HG02970 (cell line): ENCODE results near the gene FLOT2.
"Not testable (repeated sequence)": the region's sequence is repeated elsewhere in the genome, so short reads cannot be mapped to it uniquely, and the experiment has no call there.

Source experiments
- ATAC-seq: cut with Tn5 transposase; IDR thresholded peaks from one replicate; pipeline ENCODE4 v1.9.1; 2021; ENCODE audit warnings: mild to moderate bottlenecking, moderate library complexity, moderate number of reproducible peaks; ENCODE audit not compliant: unreplicated experiment, low FRiP score

The FLOT2 gene

GRCh38 chr17:28853295-28853694 lies 44.2 kb downstream of the FLOT2 start:
- no peak for ATAC-seq

DNA sequence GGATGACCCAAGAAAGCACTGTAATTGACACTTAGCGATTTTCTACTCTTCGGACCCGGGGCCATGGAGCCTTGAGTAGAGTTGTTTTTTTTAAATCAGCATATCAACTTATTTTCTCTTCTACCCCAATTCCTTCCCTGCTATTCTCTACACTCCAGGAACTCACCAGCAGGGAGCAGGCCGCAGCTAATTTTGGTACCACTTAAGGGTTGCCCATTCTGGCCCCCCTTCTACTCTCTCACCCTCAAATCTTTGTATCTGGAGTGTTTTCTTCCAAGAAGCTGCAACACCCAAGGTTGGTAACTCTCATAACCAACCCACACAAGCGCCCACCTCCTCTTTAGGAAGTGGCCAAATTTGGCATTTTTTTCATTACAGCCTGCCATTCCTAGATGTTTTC lies 48.3 kb downstream of the FLOT2 start:
- ATAC-seq = no peak

GRCh38 chr17:28848667-28849066 lies 48.9 kb downstream of the FLOT2 start:
- not testable (repeated sequence) for ATAC-seq

- not testable (repeated sequence) for ATAC-seq
Measured at GRCh38 chr17:28846699-28847098, 50.8 kb downstream of the FLOT2 start.

- no peak for ATAC-seq
Measured at GRCh38 chr17:28846231-28846630, 51.3 kb downstream of the FLOT2 start.

DNA sequence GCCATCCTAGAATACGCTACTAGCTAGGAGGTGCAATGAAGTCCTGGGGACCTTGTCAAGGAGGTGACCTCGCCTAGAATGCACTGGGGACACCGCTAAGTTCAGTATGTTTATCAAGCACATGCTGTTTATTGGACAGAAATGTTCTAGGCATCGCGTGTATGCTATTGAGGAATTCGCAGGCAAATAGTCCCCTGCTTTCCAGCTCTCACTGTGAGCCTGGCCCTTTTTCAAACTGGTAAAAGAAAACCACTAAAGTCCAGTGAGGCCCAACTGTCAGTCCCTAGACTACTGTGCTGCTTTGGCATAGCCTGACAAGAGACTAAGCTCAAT lies 53.8 kb downstream of the FLOT2 start:
- ATAC-seq = no peak

DNA sequence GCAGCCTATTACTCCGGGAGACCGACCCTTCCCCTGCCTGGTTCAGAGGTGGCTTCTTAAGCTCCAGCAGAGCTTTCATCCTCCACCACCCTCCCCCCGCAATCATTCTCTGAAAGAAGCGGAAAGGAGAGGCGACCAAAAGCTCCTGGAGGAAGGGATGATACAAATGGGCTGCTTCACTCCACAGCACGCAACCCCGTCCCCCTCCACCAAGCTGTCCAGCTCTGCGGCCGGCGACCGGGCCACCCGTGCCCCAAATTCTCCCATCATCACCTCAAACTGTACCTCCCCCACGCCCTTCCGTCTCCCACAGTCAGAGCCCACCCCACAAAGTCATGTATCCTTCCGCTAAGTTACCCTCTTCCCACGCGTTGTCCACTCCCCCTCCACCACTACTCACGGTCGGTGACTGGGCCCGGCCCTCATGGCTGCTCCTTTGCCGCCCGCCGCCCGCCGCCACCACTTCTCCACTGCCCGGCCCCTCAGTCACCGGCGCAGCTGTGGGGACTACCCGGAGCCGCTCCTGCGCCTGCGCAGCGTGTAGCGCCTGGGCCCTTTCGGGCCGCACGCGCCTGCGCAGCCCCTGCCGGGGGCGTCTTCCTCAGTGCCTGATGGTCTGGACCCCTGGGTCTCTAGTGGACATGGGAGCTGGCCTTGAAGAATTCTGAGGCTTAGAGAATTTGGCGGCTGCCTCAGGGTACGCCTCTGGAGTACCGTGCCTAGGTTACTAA lies 55.1 kb downstream of the FLOT2 start, which contains the start of gene FAM222B:
FAM222B (minus strand) TSS at position 509 of the 731 bp plus-strand sequence. CDS start 76,123 bp downstream, outside the sequence.
- peak; percentile 81 for ATAC-seq

DNA sequence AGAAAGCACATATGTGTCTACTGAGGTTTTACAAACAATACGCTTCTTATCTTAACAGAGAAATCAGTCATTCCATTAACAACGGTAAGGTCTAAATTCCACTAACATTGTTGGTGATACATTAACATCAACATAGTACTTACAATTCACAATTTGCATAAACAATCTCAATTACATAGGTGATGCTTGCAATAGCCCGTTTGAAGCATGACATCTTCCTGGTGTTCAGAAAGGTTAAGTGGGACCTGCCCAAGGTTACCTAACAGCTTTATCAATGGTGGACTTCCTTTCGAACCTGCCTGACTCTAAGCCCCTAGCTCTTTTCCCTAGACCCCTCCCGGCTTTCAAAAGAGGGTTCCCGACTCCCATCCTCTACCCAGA lies 55.6 kb downstream of the FLOT2 start:
- no peak for ATAC-seq

GRCh38 chr17:28839221-28839620 lies 58.3 kb downstream of the FLOT2 start:
- no peak for ATAC-seq

- ATAC-seq = not testable (repeated sequence)
Measured at GRCh38 chr17:28836541-28836940, 61.0 kb downstream of the FLOT2 start.

- no peak for ATAC-seq
Measured at GRCh38 chr17:28834420-28834819, 63.1 kb downstream of the FLOT2 start.
